ENCODE measurements around the gene MS4A18.

The MS4A18 gene

DNA sequence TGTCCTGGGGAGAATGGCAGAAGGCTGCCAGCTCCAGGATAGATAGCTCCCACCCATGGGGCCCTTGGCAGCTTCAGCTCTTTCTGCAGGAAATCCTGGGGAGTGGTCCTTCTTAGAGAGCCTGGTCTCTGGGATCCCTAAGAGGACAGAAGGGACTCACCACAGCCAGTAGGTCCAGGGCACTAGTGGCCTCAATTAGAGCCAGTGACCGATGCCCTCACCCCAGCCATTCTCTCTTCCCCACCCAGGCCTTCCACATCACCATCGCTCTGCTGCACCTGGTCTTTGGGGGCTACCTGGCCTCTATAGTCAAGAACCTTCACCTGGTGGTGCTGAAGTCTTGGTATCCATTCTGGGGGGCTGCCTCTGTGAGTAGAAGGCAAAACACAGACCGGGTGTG lies 66.2 kb downstream of the MS4A18 start:
- FAIRE-seq = no peak

DNA sequence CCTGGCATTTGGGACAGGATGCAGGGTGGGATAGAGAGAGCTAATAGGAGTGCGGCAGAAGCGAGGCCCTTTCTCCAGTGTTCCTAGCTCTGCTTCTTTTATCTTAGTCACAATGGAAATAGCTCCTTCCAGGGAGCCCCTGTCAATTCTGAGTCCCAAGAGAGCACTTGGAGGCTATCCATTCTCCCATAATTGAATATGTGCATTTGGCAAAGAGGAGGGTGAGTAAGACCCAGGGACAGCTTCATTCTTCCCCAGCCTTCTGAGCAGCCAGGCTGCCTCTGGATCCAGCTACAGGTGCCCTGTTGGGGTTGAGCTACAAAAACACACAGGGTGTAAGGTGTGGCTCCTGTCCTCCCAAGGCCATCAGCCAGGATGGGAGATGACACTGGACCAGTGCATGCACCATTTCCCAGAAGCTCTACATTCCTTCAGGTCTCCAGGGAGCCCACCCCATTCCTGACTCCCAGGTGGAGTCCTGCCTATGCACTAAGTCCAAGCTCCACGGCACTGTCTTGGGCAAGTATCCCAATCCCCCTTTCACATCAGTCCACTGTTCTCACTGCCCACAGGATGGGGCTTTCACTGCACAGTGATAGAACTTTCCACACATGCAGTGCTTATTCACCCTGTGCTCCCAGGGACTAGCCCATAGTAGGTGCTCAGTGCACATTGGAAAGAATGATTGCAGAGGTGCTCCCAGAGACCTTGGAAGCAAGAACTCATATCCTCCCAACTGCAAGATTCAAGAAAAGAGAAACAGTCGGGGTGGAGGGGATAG lies 66.8 kb downstream of the MS4A18 start:
- no peak for FAIRE-seq

DNA sequence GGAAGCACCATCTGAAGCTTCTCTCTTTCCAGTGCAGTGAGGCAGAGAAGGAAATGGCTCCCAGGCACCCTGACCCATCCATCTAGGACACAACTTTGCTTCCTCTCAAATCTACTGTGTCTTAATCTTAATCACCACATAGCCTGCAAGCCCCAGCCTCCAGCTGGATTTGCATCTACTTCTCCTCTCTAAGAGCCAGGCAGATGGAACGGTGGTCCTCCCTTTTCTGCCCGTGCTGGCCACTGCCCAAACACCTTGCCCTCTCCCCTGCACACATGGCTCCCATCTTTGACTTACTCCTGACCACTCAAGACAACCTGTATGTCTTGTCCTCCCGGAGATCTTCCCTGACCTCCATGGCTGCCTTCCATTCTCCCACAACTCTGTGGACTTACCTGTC lies 68.0 kb downstream of the MS4A18 start:
- FAIRE-seq = no peak

All from islet of Langerhans (tissue), 1 donor.